AG09319 (cell line): ENCODE measurements around the gene CPO.

Experiments
- DNase-seq: peaks from one replicate; pipeline ENCODE4 v3.0.0-alpha.2; 2010; ENCODE audit warnings: low read depth; ENCODE audit errors: extremely low read depth
- TF ChIP-seq, protein P1 (sequence below): IDR thresholded peaks from 2 replicates; pipeline ENCODE4 v1.5.1; 2011; ENCODE audit warnings: low read depth, mild to moderate bottlenecking, inconsistent platforms, low read length, moderate library complexity

Gene CPO

DNA sequence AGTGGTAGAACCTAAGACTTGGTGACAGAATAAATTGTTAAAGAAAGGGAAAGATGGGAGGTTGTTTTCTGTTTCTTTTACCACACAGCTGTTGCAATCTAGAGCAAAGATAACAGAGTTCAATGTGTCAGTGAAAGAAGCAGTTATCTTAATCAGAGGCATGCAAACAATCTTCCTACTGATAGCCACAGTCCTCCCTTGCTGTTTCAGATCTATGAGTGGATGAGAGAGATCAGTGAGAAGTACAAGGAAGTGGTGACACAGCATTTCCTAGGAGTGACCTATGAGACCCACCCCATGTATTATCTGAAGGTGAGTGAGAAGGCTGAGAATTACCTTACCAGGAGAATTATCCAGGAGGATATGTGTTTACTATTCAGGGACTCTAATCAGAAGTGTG lies 15.9 kb downstream of the CPO start:
- no peak for DNase-seq
- TF ChIP-seq, protein P1, sequence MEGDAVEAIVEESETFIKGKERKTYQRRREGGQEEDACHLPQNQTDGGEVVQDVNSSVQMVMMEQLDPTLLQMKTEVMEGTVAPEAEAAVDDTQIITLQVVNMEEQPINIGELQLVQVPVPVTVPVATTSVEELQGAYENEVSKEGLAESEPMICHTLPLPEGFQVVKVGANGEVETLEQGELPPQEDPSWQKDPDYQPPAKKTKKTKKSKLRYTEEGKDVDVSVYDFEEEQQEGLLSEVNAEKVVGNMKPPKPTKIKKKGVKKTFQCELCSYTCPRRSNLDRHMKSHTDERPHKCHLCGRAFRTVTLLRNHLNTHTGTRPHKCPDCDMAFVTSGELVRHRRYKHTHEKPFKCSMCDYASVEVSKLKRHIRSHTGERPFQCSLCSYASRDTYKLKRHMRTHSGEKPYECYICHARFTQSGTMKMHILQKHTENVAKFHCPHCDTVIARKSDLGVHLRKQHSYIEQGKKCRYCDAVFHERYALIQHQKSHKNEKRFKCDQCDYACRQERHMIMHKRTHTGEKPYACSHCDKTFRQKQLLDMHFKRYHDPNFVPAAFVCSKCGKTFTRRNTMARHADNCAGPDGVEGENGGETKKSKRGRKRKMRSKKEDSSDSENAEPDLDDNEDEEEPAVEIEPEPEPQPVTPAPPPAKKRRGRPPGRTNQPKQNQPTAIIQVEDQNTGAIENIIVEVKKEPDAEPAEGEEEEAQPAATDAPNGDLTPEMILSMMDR: no peak

DNA sequence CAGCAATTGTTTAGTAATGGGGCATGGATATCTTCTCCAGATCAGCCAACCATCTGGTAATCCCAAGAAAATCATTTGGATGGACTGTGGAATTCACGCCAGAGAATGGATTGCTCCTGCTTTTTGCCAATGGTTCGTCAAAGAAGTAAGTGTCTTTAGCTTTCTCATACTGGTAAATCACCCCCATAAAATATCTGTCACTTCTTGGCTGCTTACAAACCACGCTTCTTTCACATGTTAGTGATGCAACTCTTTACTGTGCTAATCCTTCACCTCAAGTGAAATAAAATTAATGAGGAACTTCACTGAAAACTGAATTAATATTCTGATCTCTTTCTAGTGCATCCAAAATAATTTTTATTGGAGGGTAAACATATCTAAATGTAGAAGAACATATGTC lies 18.9 kb downstream of the CPO start:
- no peak for DNase-seq
- TF ChIP-seq, protein P1: no peak

DNA sequence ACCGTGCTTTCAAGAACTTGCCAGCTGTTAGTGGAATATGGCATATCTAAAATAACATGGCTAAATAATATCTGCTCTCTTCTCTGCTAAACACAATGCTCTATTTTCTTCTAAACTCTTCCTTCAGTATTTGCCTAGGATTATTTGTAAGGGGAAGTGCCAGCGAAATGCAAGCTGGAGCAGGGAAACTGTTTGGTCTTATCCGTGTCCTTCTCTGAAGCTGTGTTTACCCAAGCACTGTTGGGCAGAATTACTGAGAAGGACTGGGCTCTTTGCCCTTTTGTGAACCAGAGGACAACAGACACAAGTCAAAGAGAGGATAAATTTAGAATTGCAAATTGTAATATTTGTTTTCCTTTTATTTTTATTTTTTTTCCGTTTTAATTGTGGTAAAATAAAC lies 23.6 kb downstream of the CPO start:
- TF ChIP-seq, protein P1: no peak
- DNase-seq: no peak

DNA sequence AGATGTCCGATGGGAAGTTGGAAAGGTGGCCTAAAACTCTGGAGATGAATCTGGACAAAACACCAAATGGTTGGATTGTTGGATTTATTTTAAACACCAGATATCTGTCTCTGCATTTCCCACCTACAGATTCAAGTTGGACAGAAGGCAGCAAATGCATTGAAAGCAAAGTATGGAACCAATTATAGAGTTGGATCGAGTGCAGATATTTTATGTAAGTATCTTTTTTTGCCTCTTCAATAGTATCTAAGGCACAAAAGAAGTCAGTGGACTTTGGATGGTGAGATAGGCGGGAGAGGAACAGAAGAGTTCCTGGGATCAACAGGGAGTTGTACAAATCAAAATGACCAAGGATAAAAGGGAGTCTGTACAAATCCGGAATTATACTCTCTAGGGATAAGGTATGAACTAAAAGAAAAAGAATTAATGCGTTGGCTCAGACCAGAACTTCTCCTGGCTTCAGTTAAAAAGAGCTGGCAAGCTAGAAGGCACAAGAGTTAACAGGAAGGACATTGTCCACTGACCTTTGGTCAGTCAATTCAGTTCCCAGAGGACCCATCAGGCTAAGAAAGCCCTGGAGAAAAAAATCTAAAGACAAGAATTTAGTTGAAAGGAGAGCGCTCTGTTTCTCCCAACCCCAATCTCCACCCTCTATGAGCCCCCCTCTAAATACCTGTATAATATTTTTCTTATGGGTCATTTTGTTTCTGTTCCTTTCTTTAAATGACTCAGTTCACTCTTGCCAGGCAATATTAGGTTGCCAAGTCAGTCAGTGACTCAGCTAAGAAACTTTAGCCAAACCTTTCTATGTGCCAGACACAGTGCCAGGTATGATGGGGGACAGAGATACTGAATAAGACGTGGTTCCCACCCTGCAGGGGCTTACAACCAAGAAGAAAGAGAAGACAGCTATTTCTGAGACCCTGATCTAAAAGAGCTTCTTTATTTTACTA lies 29.1 kb downstream of the CPO start:
- DNase-seq: no peak
- TF ChIP-seq, protein P1: no peak

DNA sequence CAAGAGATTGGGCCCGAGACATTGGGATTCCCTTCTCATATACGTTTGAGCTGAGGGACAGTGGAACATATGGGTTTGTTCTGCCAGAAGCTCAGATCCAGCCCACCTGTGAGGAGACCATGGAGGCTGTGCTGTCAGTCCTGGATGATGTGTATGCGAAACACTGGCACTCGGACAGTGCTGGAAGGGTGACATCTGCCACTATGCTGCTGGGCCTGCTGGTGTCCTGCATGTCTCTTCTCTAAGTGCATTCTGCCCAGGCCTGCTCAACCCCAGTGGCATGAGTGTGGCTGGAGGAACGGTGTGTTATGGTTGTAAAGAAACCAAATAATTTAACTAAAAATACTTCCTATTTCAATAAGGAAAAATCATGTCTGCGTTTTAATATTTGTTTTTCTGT lies 29.9 kb downstream of the CPO start:
- no peak for DNase-seq
- TF ChIP-seq, protein P1: no peak

DNA sequence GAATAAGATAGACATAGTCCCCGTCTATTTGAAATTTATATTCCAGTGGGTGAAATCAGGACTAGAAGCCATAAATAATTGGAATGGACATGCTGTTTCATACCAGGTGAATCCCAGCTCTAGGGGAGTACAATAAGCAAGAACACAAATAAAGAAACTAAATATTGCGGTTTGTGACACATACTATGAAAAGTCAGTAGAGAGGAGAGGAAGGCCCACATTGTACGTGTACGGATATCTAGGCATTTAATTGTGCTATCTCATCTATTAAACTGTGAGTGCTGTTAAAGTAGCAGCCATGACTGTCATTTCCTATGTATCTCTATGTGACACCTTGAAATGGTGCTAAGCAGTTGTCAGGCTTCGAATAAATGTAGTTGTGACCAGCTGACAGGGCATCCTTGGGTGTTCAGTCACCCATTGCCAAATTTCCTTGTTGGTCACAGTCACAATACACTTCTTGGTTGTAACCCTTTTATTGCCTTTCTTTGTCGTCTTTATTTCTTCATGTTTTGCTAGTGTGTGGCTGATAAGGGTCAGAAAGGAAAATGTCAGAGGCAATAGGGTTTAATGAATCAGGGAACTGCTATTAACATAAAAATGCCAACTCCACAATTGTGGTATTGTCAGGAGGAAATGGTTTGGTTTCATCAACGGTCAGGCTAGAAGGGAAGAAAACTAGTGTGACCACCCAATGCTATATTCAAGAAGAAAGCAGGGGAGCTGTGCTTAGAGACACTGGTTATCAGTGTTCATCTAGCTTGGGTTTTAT lies 31.5 kb downstream of the CPO start:
- no peak for DNase-seq
- TF ChIP-seq, protein P1: no peak

DNA sequence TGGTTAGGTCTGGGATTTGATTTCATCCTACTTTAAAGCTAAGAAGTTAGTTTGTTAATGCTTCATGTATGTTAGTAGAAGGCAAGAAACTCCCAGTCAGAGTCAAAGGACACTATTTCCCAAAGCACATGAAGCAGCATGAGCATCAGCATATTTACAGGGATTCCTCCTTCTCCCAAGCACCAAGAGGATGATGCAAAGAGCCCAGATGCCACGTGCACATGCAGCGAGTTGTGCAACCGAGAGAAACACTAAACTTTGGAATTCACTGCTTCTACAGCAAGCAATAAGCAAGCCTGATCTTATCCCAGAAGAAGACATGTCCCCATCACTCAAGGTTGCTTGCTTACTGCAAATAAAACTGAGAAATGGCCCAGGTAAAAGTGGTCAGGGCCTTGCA lies 32.5 kb downstream of the CPO start:
- TF ChIP-seq, protein P1: no peak
- peak; percentile 39 for DNase-seq
